C1 segment of cervical spinal cord (tissue), 14 donors: ENCODE results near the gene KCNQ4.

ENCODE experiments used
- DNase-seq, 14 donors: peaks; one replicate each; lab custom pipeline; 2025; lab: John Stamatoyannopoulos, UW

The KCNQ4 gene

DNA sequence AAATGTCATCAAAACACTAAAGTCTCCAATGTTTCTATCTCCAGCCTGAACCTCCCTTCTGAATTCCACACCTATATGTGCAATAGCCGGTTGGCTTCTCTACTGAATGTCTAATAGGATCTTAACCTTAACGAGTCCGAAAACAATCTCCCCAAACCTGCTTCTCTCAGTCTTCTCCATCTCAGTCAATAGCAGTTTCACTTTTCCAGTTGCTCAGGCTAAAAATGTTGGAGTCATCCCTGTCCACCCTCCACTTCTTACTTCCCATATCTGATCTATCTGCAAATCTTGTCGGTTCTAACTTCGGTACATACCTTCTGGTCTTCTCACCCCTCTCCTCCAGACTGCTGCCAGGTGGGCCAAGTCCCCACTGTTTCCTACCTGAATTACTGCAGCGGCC lies 104.1 kb downstream of the KCNQ4 start:
- DNase-seq, result no peak
